ENCODE results near the gene TEKT1.
"Not testable (repeated sequence)": the region's sequence is repeated elsewhere in the genome, so short reads cannot be mapped to it uniquely, and the experiment has no call there.

Gene TEKT1

GRCh38 chr17:6780001-6780400, 51.5 kb downstream of the TEKT1 start:
- H3K36me3 ChIP-seq (ENCODE audit: control insufficient read depth in 1 of 2, insufficient read depth in 2 of 2, low read depth in 1 of 2, low read length in 2 of 2) = no peaks in the 10 kb centered on the region
- no peak overlapping the region for H4K8ac ChIP-seq (ENCODE audit: low read length)
- no peak overlapping the region for H2BK12ac ChIP-seq (ENCODE audit: low read length in 2 of 2)
- WGBS = 68% methylated on average over 8 of the region's 8 CpGs
- H3K27me3 ChIP-seq (ENCODE audit: control insufficient read depth in 1 of 2, insufficient read depth in 1 of 2, low read length in 2 of 2) = peaks cover 36 to 59% of the 10 kb centered on the region in 2 experiments
- H3K4me3 ChIP-seq (ENCODE audit: insufficient read depth in 1 of 2, low read depth in 1 of 2, low read length in 2 of 2) = no peak overlapping the region
- DNase-seq = no peak
- H2BK15ac ChIP-seq (ENCODE audit: low read depth, poor library complexity, severe bottlenecking) = no peak overlapping the region
- H2AK5ac ChIP-seq (ENCODE audit: low read length, severe bottlenecking) = no peak overlapping the region
- peaks cover 10% of the 10 kb centered on the region for H3K9me3 ChIP-seq (ENCODE audit: control insufficient read depth, low read length)
- H2BK120ac ChIP-seq (ENCODE audit: low read depth, low read length) = no peak overlapping the region
- no peak overlapping the region for H4K91ac ChIP-seq (ENCODE audit: low read length)
- no peak overlapping the region for H3K9ac ChIP-seq (ENCODE audit: low read length)
- H3K4me1 ChIP-seq (ENCODE audit: control insufficient read depth, insufficient read depth, low read depth, low read length) = no peaks in the 10 kb centered on the region
- no peak overlapping the region for H3K27ac ChIP-seq (ENCODE audit: low read length, poor library complexity, severe bottlenecking)
- no peaks in the 10 kb centered on the region for H3K79me1 ChIP-seq (replicated peaks; ENCODE audit: low read length, poor library complexity, severe bottlenecking)
- no peak overlapping the region for H3K4ac ChIP-seq (ENCODE audit: low read depth in 1 of 2, low read length in 2 of 2)
- no peak overlapping the region for H3K18ac ChIP-seq (ENCODE audit: low read depth in 1 of 2, low read length in 2 of 2)
- no peak overlapping the region for H2AFZ ChIP-seq (ENCODE audit: low read depth, low read length)
- no peak overlapping the region for H2BK5ac ChIP-seq (ENCODE audit: low read depth, low read length, poor library complexity, severe bottlenecking)
- H3K4me2 ChIP-seq (ENCODE audit: low read length, poor library complexity, severe bottlenecking) = no peak overlapping the region
- no peak overlapping the region for H3K23ac ChIP-seq (ENCODE audit: low read length in 2 of 2)
- no peak overlapping the region for H3K14ac ChIP-seq (ENCODE audit: low read length in 2 of 2)

DNA sequence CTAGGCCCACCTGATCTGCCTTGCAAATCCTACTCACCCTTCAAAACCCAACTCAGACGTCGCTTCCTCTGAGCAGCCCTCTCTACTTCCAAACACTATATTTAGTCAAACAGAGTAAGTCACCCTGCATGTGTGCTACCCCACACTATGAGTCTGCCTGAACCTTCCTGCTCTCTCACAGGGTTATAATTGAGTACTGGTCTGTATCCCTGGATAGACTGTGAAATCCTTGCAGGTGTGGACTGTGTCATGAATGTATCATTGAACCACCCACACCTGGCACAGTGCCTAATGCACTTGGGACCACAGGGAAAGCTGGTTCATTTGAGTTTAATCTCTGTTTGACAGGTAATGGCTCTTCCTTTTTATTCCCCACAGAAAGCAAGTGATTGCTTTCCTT, 52.1 kb downstream of the TEKT1 start:
- Histone ChIP-seq H2AK5ac (ENCODE audit: low read length, severe bottlenecking) (no peak overlapping the region), H4K91ac (ENCODE audit: low read length) (no peak overlapping the region), H2BK15ac (ENCODE audit: low read depth, poor library complexity, severe bottlenecking) (no peak overlapping the region), H3K4me3 (ENCODE audit: insufficient read depth in 1 of 2, low read depth in 1 of 2, low read length in 2 of 2) (no peak overlapping the region), H3K27me3 (ENCODE audit: control insufficient read depth in 1 of 2, insufficient read depth in 1 of 2, low read length in 2 of 2) (peaks cover 39 to 59% of the 10 kb centered on the region in 2 experiments), H3K23ac (ENCODE audit: low read length in 2 of 2) (no peak overlapping the region), H2AFZ (ENCODE audit: low read depth, low read length) (no peak overlapping the region), H4K8ac (ENCODE audit: low read length) (no peak overlapping the region), H3K4me1 (ENCODE audit: control insufficient read depth, insufficient read depth, low read depth, low read length) (no peaks in the 10 kb centered on the region), H3K9ac (ENCODE audit: low read length) (no peak overlapping the region), H3K4ac (ENCODE audit: low read depth in 1 of 2, low read length in 2 of 2) (no peak overlapping the region), H3K36me3 (ENCODE audit: control insufficient read depth in 1 of 2, insufficient read depth in 2 of 2, low read depth in 1 of 2, low read length in 2 of 2) (peaks cover 0 to 2% of the 10 kb centered on the region in 2 experiments), H3K14ac (ENCODE audit: low read length in 2 of 2) (no peak overlapping the region), H3K4me2 (ENCODE audit: low read length, poor library complexity, severe bottlenecking) (no peak overlapping the region), H2BK5ac (ENCODE audit: low read depth, low read length, poor library complexity, severe bottlenecking) (no peak overlapping the region), H3K27ac (ENCODE audit: low read length, poor library complexity, severe bottlenecking) (no peak overlapping the region), H2BK12ac (ENCODE audit: low read length in 2 of 2) (no peak overlapping the region), H3K79me1 (replicated peaks; ENCODE audit: low read length, poor library complexity, severe bottlenecking) (no peaks in the 10 kb centered on the region), H2BK120ac (ENCODE audit: low read depth, low read length) (no peak overlapping the region), H3K9me3 (ENCODE audit: control insufficient read depth, low read length) (peaks cover 16% of the 10 kb centered on the region), H3K18ac (ENCODE audit: low read depth in 1 of 2, low read length in 2 of 2) (no peak overlapping the region)
- WGBS = 42% methylated on average over 2 of the region's 2 CpGs
- no peak for DNase-seq

GRCh38 chr17:6775871-6776405, 55.6 kb downstream of the TEKT1 start, which contains the start of gene FBXO39:
Gene FBXO39, plus strand, starts transcription at chr17:6776215. Its CDS starts 3,654 bp downstream, at chr17:6779869.
- no peak within 1 kb of the TSS for H4K91ac ChIP-seq (ENCODE audit: low read length)
- H2BK120ac ChIP-seq (ENCODE audit: low read depth, low read length) = no peak within 1 kb of the TSS
- peaks cover 0 to 36% of the 10 kb centered on the region in 2 experiments for H3K36me3 ChIP-seq (ENCODE audit: control insufficient read depth in 1 of 2, insufficient read depth in 2 of 2, low read depth in 1 of 2, low read length in 2 of 2)
- peaks cover 39 to 54% of the 10 kb centered on the region in 2 experiments for H3K27me3 ChIP-seq (ENCODE audit: control insufficient read depth in 1 of 2, insufficient read depth in 1 of 2, low read length in 2 of 2)
- H2AFZ ChIP-seq (ENCODE audit: low read depth, low read length) = no peak within 1 kb of the TSS
- H2AK5ac ChIP-seq (ENCODE audit: low read length, severe bottlenecking) = no peak within 1 kb of the TSS
- H4K8ac ChIP-seq (ENCODE audit: low read length) = no peak within 1 kb of the TSS
- no peak within 1 kb of the TSS for H3K27ac ChIP-seq (ENCODE audit: low read length, poor library complexity, severe bottlenecking)
- no peak within 1 kb of the TSS for H3K9ac ChIP-seq (ENCODE audit: low read length)
- DNase-seq = no peak
- H3K4ac ChIP-seq (ENCODE audit: low read depth in 1 of 2, low read length in 2 of 2) = no peak within 1 kb of the TSS
- no peaks in the 10 kb centered on the region for H3K4me1 ChIP-seq (ENCODE audit: control insufficient read depth, insufficient read depth, low read depth, low read length)
- no peak within 1 kb of the TSS for H2BK5ac ChIP-seq (ENCODE audit: low read depth, low read length, poor library complexity, severe bottlenecking)
- H3K23ac ChIP-seq (ENCODE audit: low read length in 2 of 2) = no peak within 1 kb of the TSS
- peaks cover 45% of the 10 kb centered on the region for H3K9me3 ChIP-seq (ENCODE audit: control insufficient read depth, low read length)
- H3K14ac ChIP-seq (ENCODE audit: low read length in 2 of 2) = no peak within 1 kb of the TSS
- H2BK15ac ChIP-seq (ENCODE audit: low read depth, poor library complexity, severe bottlenecking) = no peak within 1 kb of the TSS
- no peaks in the 10 kb centered on the region for H3K79me1 ChIP-seq (replicated peaks; ENCODE audit: low read length, poor library complexity, severe bottlenecking)
- no peak within 1 kb of the TSS for H3K18ac ChIP-seq (ENCODE audit: low read depth in 1 of 2, low read length in 2 of 2)
- 14% methylated on average over 48 of the region's 49 CpGs for WGBS
- H3K4me3 ChIP-seq (ENCODE audit: insufficient read depth in 1 of 2, low read depth in 1 of 2, low read length in 2 of 2) = peak within 1 kb of the TSS in 1 of 2 experiments; percentile 28
- no peak within 1 kb of the TSS for H2BK12ac ChIP-seq (ENCODE audit: low read length in 2 of 2)
- H3K4me2 ChIP-seq (ENCODE audit: low read length, poor library complexity, severe bottlenecking) = no peak within 1 kb of the TSS

DNA sequence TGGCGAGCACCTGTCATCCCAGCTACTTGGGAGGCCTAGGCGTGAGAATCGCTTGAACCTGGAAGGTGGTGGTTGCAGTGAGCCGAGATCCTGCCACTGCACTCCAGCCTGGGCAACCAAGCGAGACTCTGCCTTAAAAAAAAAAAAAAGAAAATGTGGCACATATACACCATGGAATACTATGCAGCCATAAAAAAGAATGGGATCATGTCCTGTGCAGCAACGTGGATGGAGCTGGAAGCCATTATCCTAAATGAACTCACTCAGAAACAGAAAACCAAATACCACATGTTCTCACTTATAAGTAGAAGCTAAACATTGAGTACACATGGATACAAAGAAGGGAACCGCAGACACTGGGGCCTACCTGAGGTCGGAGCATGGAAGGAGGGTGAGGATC, 56.6 kb downstream of the TEKT1 start:
- not testable (repeated sequence) for H3K9ac ChIP-seq (ENCODE audit: low read length); H2AK5ac ChIP-seq (ENCODE audit: low read length, severe bottlenecking); H2AFZ ChIP-seq (ENCODE audit: low read depth, low read length); H2BK120ac ChIP-seq (ENCODE audit: low read depth, low read length); H3K23ac ChIP-seq (ENCODE audit: low read length in 2 of 2); H3K79me1 ChIP-seq (replicated peaks; ENCODE audit: low read length, poor library complexity, severe bottlenecking); H3K4ac ChIP-seq (ENCODE audit: low read depth in 1 of 2, low read length in 2 of 2); H3K18ac ChIP-seq (ENCODE audit: low read depth in 1 of 2, low read length in 2 of 2); H2BK15ac ChIP-seq (ENCODE audit: low read depth, poor library complexity, severe bottlenecking); DNase-seq; H3K4me2 ChIP-seq (ENCODE audit: low read length, poor library complexity, severe bottlenecking); H4K8ac ChIP-seq (ENCODE audit: low read length); H3K27ac ChIP-seq (ENCODE audit: low read length, poor library complexity, severe bottlenecking); H2BK5ac ChIP-seq (ENCODE audit: low read depth, low read length, poor library complexity, severe bottlenecking); H4K91ac ChIP-seq (ENCODE audit: low read length); H2BK12ac ChIP-seq (ENCODE audit: low read length in 2 of 2); H3K4me3 ChIP-seq (ENCODE audit: insufficient read depth in 1 of 2, low read depth in 1 of 2, low read length in 2 of 2); H3K14ac ChIP-seq (ENCODE audit: low read length in 2 of 2); H3K4me1 ChIP-seq (ENCODE audit: control insufficient read depth, insufficient read depth, low read depth, low read length)
- H3K36me3 ChIP-seq (ENCODE audit: control insufficient read depth in 1 of 2, insufficient read depth in 2 of 2, low read depth in 1 of 2, low read length in 2 of 2) = peaks cover 0 to 46% of the 10 kb centered on the region in 2 experiments
- H3K27me3 ChIP-seq (ENCODE audit: control insufficient read depth in 1 of 2, insufficient read depth in 1 of 2, low read length in 2 of 2) = peaks cover 39 to 44% of the 10 kb centered on the region in 2 experiments
- H3K9me3 ChIP-seq (ENCODE audit: control insufficient read depth, low read length) = peaks cover 42% of the 10 kb centered on the region
- WGBS = 96% methylated on average over 5 of the region's 8 CpGs
